GM03348 (cell line): ENCODE measurements around the gene PIP4K2C.
"Not testable (repeated sequence)": the region's sequence is repeated elsewhere in the genome, so short reads cannot be mapped to it uniquely, and the experiment has no call there.

Experiments used
- DNase-seq: peaks from one replicate; pipeline ENCODE4 v3.0.0; 2012; ENCODE audit warnings: low spot score

Gene PIP4K2C

DNA sequence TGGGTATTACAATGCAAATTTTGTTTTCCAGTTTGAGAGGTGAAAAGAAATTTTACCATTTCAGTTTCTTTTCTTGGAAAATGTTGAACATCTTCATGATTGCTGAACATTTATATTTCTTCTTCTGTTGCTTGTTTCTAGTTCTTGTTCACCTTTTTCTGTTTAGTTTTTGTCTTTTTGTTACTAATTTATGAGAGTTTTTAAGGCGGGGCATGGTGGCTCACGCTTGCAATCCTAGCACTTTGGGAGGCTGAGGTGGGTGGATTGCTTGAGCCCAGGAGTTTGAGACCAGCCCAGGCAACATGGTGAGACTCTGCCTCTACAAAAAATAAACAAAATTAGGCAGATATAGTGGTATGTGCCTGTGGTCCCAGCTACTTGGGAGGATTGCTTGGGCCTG, 30.5 kb upstream of the PIP4K2C start:
- no peak for DNase-seq

DNA sequence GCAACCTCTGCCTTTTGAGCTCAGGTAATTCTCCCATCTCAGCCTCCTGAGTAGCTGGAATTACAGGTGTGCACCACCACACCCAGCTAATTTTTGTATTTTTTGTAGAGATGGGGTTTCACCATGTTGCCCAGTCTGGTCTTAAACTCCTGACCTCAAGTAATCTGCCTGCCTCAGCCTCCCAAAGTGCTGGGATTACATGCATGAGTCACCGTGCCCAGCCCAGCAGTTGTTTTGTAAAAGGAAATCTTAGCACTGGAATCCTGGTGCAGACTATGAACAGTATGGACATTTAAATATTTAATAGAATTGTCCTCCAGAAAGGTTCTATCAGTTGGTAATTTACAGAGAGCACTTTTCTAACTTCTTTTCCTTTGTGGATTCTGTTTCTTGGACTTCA, 29.9 kb upstream of the PIP4K2C start:
- peak; percentile 22 for DNase-seq

DNA sequence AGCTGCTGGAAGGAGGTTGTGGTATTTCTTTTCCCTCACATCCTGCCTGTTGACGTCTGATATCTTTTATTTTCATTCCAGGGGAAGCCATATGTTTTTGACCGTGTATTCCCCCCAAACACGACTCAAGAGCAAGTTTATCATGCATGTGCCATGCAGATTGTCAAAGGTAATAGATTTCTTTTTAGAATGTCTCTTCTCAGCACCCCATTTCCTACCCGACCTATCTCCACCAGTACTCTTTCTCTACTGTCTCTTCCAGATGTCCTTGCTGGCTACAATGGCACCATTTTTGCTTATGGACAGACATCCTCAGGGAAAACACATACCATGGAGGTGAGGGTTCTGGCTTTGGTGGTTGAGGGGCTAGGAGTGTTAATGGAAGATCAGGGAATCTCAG, 27.6 kb upstream of the PIP4K2C start:
- DNase-seq: no peak

DNA sequence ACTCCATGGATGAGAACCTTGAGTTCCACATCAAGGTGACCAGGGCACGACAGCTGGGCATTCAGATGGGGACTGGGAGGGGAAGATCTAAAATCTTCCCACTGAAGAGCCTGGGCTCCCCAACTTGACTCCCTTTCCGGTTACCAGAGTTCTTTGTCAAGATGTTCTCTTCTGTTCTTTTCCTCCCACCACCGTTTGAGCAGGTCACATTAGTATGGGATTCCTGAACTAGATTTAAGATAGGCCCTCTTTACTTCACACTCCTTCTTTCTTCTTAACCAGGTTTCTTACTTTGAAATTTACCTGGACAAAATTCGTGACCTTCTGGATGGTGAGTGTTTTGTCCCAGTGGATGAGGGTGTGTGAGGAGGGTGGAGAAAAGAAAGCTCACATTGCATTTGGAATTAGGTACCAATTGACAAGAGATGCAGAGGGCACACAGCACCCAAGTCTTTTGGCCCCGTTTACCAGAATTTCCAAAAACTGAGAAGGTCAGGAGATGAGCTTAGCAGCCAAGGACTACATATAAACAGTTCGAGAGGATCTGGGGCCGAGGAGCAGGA, 26.7 kb upstream of the PIP4K2C start:
- no peak for DNase-seq

DNA sequence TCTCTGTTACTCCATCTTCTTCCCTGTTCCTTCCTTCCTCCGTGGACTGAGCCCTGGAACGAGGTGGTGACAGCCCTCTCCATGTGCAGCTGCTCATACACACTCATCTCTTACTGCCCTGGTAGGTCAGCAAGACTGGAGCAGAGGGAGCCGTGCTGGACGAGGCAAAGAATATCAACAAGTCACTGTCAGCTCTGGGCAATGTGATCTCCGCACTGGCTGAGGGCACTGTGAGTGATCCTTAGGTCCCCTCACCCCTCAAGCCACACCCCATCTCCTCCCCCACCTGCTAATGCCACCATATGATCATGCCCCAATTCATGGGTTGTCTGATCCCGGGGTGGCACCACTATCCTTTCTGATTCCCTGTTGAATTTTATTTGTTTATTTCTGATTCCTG, 22.2 kb upstream of the PIP4K2C start:
- no peak for DNase-seq

DNA sequence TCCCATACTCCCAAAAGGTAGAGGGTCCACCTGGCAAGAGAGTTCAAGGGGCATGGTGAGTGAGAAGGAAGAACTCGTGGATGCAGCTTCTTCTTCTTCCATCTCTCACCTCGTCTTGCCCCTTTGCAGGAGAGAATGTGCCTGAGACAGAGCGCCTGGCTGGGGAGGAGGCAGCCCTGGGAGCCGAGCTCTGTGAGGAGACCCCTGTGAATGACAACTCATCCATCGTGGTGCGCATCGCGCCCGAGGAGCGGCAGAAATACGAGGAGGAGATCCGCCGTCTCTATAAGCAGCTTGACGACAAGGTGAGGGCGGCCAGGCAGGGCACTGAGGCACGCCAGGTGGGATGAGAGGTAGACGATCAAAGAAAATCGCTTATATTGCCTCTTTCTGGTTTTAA, 21.1 kb upstream of the PIP4K2C start:
- no peak for DNase-seq

DNA sequence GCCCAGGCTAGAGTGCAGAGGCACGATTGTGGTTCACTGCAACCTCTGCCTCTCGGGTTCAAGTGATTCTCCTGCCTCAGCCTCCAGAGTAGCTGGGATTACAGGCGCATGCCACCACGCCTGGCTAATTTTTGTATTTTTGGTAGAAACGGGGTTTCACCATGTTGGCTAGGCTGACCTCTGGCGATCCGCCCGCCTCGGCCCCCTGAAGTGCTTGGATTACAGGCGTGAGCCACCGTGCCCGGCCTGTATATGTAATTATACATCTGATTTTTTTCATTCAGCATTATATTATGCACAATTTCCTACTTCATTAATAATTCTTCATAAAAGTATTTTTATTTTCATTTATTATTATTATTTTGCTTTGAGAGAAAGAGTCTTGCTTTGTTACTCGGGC, 20.6 kb upstream of the PIP4K2C start:
- DNase-seq: not testable (repeated sequence)

DNA sequence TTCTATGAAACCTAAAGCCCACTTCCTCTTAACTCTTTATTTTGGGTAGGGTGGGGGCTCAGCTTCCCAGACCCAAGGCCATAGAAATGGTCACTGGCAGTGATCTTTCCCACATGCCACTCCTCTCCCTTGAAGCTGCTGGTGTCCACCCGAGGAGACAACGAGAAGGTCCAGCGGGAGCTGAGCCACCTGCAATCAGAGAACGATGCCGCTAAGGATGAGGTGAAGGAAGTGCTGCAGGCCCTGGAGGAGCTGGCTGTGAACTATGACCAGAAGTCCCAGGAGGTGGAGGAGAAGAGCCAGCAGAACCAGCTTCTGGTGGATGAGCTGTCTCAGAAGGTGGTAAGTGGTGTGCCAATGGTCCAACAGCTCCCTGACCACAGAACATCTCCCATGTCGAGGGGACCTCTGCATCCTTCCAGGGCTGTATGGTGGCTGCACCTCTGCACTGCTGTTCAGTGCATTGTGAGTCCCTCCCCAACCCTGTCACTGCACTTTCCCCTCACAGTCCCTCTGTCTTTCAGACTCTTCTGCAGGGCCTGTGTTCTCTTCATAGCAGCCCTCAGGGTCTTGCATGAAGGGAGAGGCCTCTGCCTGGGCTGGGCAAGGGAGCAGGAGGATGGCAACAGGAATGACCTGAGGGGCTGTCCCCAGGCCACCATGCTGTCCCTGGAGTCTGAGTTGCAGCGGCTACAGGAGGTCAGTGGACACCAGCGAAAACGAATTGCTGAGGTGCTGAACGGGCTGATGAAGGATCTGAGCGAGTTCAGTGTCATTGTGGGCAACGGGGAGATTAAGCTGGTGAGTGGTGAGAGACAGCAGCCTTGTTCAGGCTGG, 18.8 kb upstream of the PIP4K2C start:
- no peak for DNase-seq

DNA sequence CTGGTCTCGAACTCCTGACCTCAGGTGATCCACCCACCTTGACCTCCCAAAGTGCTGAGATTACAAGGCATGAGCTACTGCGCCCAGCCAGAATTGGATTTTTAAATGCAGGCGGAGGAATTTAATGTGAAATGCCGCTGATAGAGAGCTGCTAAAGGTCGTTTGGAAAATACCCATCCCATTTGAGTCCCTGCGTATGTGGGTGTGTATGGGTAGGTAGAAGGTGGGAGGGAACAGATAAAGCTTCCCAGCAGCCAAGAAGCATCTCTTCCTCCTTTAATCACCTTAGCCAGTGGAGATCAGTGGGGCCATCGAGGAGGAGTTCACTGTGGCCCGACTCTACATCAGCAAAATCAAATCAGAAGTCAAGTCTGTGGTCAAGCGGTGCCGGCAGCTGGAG, 16.2 kb upstream of the PIP4K2C start:
- no peak for DNase-seq

DNA sequence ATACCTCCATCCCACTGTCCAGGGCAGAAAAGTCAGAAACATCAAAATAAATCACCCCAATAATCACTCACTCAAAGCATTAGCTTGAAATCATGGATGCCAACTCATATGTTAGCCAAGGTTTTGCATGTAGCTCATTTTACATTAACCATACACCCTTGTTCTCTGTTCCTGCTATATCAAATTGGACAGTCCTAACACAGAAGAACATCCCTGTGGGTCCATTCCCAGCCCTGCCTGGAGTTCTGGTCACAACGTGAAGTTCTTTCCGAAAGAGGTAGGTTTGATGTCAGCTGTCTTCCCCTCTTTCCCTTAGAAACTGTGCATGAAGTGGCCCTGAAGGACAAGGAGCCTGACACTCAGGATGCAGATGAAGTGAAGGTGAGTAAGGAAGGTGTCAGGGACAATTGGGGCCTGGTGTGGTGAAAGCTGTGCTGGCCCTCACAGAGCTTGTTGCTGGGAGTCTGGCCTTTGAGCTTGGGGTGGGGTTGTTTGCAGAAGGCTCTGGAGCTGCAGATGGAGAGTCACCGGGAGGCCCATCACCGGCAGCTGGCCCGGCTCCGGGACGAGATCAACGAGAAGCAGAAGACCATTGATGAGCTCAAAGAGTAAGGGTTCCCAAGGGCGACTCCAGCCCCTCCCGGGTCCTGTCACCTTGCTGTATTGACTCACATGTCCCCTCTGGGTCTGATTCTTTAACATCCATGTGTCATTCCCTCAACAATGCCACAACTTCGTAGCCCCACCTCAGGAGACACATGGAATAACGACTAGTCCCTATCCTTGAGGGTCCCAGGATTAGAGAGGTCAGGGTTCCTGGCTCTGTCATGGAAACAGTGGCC, 15.0 kb upstream of the PIP4K2C start:
- DNase-seq: no peak

DNA sequence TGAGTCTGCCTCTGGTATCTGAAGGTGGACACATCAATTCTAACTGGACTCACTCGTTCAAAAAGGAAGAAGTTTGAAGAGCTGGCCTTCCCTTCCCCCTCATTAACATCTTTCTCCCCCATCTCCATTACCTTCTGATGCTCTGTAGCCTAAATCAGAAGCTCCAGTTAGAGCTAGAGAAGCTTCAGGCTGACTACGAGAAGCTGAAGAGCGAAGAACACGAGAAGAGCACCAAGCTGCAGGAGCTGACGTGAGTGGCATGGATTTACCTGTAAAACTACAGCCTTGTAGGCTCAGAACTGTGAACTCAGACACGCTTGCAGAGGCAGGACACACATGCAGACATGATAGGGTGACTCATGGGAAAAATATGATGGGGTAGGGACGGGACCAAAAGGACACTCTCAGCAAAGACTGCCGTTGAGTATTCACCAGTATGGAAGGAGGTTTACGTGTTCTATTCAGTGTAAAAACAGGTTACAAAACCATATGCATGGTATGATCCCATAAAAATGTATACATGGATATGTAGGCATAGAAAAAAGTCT, 14.3 kb upstream of the PIP4K2C start:
- DNase-seq: no peak

DNA sequence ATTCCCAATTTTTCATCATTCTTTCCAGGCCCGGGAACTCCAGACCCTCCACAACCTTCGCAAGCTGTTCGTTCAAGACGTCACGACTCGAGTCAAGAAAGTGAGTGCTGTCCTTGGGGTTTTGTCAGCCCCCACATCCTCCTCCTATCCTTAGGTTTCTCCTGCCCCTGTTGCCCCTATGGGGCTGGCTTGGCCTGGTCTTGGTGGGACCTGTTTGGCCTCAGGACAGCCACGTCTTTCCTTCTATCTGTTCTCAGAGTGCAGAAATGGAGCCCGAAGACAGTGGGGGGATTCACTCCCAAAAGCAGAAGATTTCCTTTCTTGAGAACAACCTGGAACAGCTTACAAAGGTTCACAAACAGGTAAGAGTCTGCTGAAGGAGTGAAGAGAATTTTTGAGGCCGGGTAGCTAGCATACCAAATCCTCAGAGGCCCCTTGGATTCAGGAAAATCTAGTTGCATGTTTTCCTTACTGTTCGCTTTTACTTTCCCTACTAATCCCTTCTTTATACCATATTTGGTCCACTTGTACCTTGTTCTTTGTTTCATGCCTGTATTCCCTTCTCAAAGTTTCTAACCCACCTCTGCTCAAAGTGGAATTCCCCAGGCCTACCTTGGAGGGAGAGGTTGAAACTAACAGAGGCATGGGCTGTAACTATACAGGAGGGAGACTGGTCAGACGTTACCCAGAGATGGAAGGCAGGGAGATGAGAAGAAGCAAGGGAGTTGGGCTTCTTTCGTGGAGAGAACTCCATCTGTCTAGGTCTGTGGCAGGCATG, 12.8 kb upstream of the PIP4K2C start:
- no peak for DNase-seq

DNA sequence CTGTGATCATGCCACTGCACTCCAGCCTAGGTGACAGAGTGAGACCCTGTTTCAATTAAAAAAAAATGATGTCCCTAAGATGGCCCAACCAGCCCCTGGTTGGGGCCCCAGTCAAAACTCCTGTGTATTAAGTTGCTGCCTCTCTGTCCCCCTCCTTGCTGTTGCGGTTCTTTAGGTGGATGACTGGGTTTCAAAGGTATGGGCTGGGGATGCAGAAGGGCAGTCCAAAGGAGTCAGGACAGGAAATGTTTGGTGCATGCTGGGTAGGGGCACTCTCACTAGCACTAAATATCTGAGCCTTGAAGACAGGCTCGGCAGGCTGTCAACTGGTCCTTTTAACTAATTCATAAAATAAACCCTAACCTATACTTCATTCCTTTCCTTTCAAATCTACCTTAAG, 12.0 kb upstream of the PIP4K2C start:
- DNase-seq: no peak

DNA sequence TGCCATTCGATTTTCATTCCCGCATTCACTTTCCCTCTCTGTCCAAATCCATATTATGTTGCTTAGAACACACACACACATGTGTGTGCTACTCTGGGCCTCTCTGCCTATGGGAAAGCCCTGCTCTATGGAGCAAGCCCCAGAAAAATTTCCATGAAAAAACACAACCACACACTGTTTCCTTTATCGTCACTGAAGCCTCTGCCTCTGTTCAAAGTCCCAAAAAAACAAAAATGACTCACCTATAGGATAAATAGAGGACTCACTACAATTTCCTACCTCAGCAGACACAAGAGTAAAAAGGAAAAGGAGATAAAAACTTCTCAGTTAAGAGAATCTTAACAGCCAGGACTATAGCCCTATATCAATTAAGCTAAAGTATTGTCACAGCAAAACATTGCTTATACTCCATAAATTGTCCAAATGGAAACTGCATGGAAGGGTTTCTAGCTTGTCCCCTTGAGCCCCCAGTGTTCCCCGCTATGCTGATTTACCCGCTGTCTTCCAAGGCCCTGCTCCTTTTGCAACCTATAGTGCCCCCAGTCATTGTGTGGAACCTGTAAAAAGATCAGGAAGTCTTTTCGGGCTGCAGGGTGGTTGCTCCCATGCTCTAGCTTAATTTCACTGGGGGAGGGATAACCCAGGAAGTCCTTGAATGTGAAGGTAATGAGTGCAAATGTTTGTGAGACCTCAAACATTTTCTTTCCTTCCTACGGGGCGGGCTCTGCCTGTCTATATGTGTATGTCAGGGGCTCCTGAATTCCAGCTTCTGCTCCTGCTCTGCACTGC, 11.1 kb upstream of the PIP4K2C start:
- DNase-seq: no peak

DNA sequence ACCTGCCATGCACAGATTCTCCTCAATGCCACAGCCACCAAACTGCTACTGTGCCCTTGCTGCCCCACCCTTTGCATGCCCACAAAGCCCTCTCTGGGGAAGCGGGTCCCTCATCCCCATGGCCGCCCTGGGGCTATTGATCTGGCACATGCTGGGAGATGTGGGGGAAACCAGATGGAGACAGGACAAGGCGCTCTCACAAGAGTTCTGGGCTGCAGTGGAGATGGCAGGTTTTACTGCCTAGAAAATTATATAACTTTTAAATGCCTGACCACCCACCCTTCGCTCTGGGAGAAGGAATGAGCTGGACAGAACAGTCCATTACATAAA, 10.6 kb upstream of the PIP4K2C start:
- no peak for DNase-seq

DNA sequence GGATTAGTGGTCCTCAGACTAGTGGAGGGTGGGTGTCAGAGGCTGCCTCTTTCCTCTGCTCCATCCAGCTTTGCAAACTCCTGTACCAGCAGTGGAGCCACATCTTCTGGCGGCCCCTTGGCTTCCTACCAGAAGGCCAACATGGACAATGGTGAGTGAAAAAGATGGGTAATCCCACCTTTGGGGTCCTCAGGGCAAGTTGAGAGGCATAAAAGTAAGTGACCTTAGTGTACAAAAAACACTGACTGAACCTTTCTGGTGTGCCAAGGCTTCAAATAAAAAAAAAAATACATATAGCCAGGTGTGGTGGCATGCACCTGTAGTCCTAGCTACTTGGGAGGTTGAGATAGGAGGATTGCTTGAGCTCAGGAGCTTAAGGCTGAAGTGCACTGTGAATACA, 9.2 kb upstream of the PIP4K2C start:
- DNase-seq: no peak

DNA sequence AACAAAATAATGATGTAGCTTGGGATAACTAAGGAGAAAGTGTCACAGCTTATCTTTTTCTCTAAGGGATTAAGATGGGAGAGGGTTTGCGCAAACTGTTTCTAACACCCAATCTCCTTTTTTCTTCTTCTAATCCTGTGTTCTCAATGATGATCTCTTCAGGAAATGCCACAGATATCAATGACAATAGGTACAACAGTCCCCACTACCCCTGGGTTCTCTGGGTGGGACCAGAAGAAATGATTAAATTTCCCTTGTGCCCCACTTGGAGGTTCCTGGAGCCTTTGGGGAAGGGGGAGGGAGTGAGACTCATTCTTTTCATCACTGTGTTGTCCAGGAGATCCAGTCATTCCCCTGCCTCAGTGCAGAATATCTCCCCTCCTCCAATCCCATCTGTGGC, 8.6 kb upstream of the PIP4K2C start:
- no peak for DNase-seq

DNA sequence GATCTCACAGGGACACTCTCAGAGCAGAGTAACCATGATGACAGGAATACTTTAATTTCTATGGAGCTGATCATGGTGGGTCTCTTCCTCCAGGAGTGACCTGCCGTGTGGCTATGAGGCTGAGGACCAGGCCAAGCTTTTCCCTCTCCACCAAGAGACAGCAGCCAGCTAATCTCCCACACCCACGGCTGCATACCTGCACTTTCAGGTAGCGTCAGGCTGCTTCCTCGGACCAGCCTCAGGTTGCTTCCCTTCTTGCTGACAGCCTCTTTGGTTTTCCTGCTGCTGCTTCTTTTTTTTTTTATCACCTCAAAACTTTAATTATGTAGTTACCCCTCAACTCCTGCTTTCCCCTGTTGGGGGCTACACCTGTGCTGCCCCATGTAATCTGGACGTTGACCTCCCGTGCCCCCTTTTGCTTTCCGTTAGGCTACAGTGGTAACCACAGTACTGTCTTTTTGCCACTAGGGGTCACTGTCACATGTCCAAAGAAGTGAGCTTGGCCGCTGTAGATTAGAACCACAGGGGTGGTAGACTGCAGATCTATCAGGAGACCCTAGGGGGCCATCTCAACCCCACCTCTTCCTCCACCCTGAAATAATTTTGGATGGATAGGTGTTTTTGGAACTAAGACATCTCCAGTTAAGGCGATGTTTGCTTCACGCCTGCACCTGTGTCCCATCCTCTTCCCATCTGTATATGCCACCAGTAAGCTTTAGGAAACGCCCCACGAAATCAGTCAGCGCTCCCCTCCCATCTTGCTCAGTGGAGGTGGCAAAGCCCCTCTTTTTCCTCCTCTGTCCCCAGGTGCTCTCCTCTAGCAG, 7.8 kb upstream of the PIP4K2C start:
- peak; percentile 92 for DNase-seq

DNA sequence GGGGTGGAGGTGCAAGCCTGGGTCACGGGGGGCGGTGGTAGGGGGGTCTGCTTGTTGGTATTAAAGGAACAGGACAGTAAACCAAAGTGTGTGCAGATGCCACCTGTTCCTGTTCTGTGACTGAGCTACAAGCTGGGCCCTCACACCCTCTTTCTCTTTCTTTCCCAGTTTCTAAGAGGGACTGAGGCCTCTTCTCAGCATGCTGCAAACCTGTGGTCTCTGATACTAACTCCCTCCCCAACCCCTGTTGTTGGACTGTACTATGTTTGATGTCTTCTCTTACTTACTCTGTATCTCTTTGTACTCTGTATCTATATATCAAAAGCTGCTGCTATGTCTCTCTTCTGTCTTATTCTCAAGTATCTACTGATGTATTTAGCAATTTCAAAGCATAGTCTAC, 6.9 kb upstream of the PIP4K2C start:
- no peak for DNase-seq

DNA sequence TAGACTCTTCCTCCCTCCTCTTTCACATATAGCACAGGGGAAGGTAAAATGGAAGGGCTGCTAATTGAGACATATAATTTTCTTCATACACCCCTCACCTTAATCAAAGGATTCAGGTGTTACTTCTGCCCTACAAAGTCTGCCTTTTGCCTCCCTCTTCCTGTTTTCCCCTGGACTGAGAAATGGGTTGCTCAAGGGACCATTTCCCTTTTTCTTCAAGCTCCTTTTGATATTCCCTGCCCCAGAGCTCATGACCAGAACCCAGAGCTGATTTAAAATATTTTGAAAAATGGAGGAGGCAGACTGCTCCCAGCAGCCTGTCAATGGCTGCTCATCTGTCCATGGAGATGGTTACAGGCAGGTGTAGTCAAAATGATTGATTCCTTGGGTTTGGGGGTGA, 6.3 kb upstream of the PIP4K2C start:
- DNase-seq: no peak

DNA sequence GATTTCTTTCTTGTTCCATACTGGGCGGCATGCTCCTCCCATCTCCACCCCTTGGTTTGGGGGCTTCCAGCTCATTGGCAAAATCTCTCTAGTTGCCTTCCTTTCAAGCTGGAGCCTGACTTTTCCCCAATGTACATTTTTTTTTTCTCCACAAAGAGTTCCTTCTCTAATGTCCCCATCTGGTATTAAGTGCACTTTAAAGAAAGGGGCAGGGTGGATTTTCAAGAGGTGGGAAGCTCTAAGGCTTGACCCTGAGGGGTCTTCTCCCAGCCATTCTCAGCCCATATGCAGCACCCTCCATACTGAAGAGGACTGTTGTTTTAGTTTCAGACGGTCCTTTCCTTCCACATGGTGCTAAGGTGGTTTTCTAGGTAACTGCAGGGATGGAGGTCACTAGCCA, 5.8 kb upstream of the PIP4K2C start:
- no peak for DNase-seq
